H1 (cell line): ENCODE results near the gene SPACDR. TPM values are rescaled to one million over a fixed set of nuclear protein-coding genes. Genes with fewer than 3 reads are reported as not detected.
A peak's percentile ranks its signal among the peaks of the same experiment; 100 is the strongest.
"Not testable (repeated sequence)": the region's sequence is repeated elsewhere in the genome, so short reads cannot be mapped to it uniquely, and the experiment has no call there.

Experiments used
- CTCF ChIA-PET: fragments of 300-600 bp; sonication (Branson Sonifier 250); formaldehyde crosslinking; loops from one replicate; lab custom pipeline; 2021; ENCODE audit not compliant: partially characterized antibody; lab: Charles Lee
- POLR2A ChIA-PET: fragments of 300-600 bp; sonication (Branson Sonifier 250); formaldehyde crosslinking; loops from one replicate; lab custom pipeline; 2021; ENCODE audit warnings: inconsistent platforms; ENCODE audit not compliant: partially characterized antibody; lab: Charles Lee
- DNase-seq, 2 experiments: peaks; one replicate each; pipeline versions ENCODE4 v3.0.0 to v3.0.0-alpha.2; 2010 to 2022; ENCODE audit warnings: low spot score in 2 of 2, low read depth in 1 of 2, mixed read lengths in 1 of 2
- FAIRE-seq: peaks from 2 replicates; lab custom pipeline; 2011; peaks lifted over from hg19 to GRCh38; lab: Jason Lieb, UNC
- H2AFZ ChIP-seq: 2 replicates; pipeline ENCODE4 v1.8.1; 2012; ENCODE audit warnings: low read length, inconsistent platforms
- H2AK5ac ChIP-seq: 2 replicates; pipeline ENCODE4 v1.6.1; 2013; ENCODE audit warnings: low read depth, low read length
- H2BK120ac ChIP-seq: replicated peaks from 2 replicates; pipeline ENCODE3; 2013; ENCODE audit warnings: low read depth, low read length, inconsistent platforms
- H2BK12ac ChIP-seq: 2 replicates; pipeline ENCODE4 v1.6.1; 2013; ENCODE audit warnings: low read depth, low read length
- H2BK15ac ChIP-seq: 2 replicates; pipeline ENCODE4 v1.6.1; 2013; ENCODE audit warnings: low read length
- H2BK20ac ChIP-seq: 2 replicates; pipeline ENCODE4 v1.6.1; 2013; ENCODE audit warnings: low read length
- H2BK5ac ChIP-seq: 2 replicates; pipeline ENCODE4 v1.6.1; 2013; ENCODE audit warnings: low read depth, low read length
- H3K14ac ChIP-seq: 2 replicates; pipeline ENCODE4 v1.6.1; 2013; ENCODE audit warnings: inconsistent platforms; ENCODE audit not compliant: insufficient read length
- H3K18ac ChIP-seq: 2 replicates; pipeline ENCODE4 v1.6.1; 2013; ENCODE audit warnings: low read length; ENCODE audit errors: extremely low read depth
- H3K23ac ChIP-seq: 2 replicates; pipeline ENCODE4 v1.6.1; 2013; ENCODE audit warnings: inconsistent platforms; ENCODE audit not compliant: insufficient read length
- H3K23me2 ChIP-seq: 2 replicates; pipeline ENCODE4 v1.6.1; 2013; ENCODE audit warnings: low read depth, low read length
- H3K27ac ChIP-seq: 2 replicates; pipeline ENCODE4 v1.6.1; 2011; ENCODE audit warnings: low read depth, low read length, inconsistent platforms
- H3K27me3 ChIP-seq, 4 experiments: replicated peaks in 1 of 4; 1 replicate in 1 of 4; 2 replicates in 3 of 4; pipeline versions ENCODE4 v1.6.1 to v1.8.1; 2011 to 2013; ENCODE audit warnings: low read length in 3 of 4, mild to moderate bottlenecking in 3 of 4, inconsistent platforms in 2 of 4, mixed read lengths in 2 of 4, moderate library complexity in 1 of 4; ENCODE audit not compliant: control insufficient read depth in 3 of 4, insufficient read depth in 3 of 4; ENCODE audit errors: extremely low read depth in 1 of 4
- H3K36me3 ChIP-seq, 4 experiments: 2 replicates each; pipeline versions ENCODE4 v1.6.1 to v1.8.1; 2011 to 2013; ENCODE audit warnings: mild to moderate bottlenecking in 4 of 4, low read length in 3 of 4, moderate library complexity in 2 of 4, control low read depth in 1 of 4, inconsistent platforms in 1 of 4; ENCODE audit not compliant: insufficient read depth in 4 of 4, control insufficient read depth in 2 of 4
- H3K4ac ChIP-seq: replicated peaks from 2 replicates; pipeline ENCODE3; 2013; ENCODE audit warnings: low read length, low read depth, mixed read lengths, inconsistent platforms; ENCODE audit not compliant: insufficient read length
- H3K4me1 ChIP-seq, 4 experiments: replicated peaks in 1 of 4; 1 replicate in 1 of 4; 2 replicates in 3 of 4; pipeline versions ENCODE4 v1.6.1 to v1.8.1; 2011 to 2013; ENCODE audit warnings: low read length in 3 of 4, inconsistent platforms in 2 of 4, mixed read lengths in 1 of 4; ENCODE audit not compliant: insufficient read depth in 4 of 4, control insufficient read depth in 3 of 4
- H3K4me2 ChIP-seq, 2 experiments: 2 replicates each; pipeline versions ENCODE4 v1.6.1 to v1.8.1; 2011 to 2013; ENCODE audit warnings: low read depth in 2 of 2, low read length in 2 of 2, control low read depth in 1 of 2, inconsistent platforms in 1 of 2, mild to moderate bottlenecking in 1 of 2; ENCODE audit not compliant: insufficient read depth in 1 of 2
- H3K4me3 ChIP-seq, 4 experiments: fragments of 200-600, 300-600 bp in 1 of 4; sonication (generic), shearing (Covaris generic), sonication (Bioruptor Twin) in 1 of 4; 2 replicates each; pipeline versions ENCODE4 v1.5.1 to v1.8.1; 2011 to 2016; ENCODE audit warnings: low read length in 4 of 4, low read depth in 3 of 4, control low read depth in 2 of 4, inconsistent platforms in 2 of 4, mild to moderate bottlenecking in 2 of 4, mixed read lengths in 1 of 4, moderate library complexity in 1 of 4; ENCODE audit not compliant: insufficient read depth in 2 of 4; ENCODE audit errors: extremely low read depth in 1 of 4
- H3K56ac ChIP-seq: replicated peaks from 2 replicates; pipeline ENCODE3; 2013; ENCODE audit warnings: low read depth, mild to moderate bottlenecking, mixed read lengths, low read length, inconsistent platforms; ENCODE audit not compliant: insufficient read length
- H3K79me1 ChIP-seq: 2 replicates; pipeline ENCODE4 v1.6.1; 2013; ENCODE audit warnings: low read depth, low read length, control low read depth
- H3K79me2 ChIP-seq, 2 experiments: 2 replicates each; pipeline versions ENCODE4 v1.6.1 to v1.8.1; 2012 to 2013; ENCODE audit warnings: low read length in 2 of 2, mild to moderate bottlenecking in 2 of 2, inconsistent platforms in 1 of 2; ENCODE audit not compliant: insufficient read depth in 2 of 2, control insufficient read depth in 1 of 2
- H3K9ac ChIP-seq, 4 experiments: replicated peaks in 1 of 4; 1 replicate in 1 of 4; 2 replicates in 3 of 4; pipeline versions ENCODE4 v1.6.1 to v1.8.1; 2011 to 2013; ENCODE audit warnings: low read depth in 3 of 4, low read length in 3 of 4, control low read depth in 2 of 4, mild to moderate bottlenecking in 2 of 4, moderate library complexity in 2 of 4, inconsistent platforms in 1 of 4; ENCODE audit errors: extremely low read depth in 1 of 4
- H3K9me3 ChIP-seq, 2 experiments: 2 replicates each; pipeline versions ENCODE4 v1.6.1 to v1.8.1; 2012 to 2013; ENCODE audit warnings: mild to moderate bottlenecking in 2 of 2, moderate library complexity in 2 of 2, control low read depth in 1 of 2, inconsistent platforms in 1 of 2, low read depth in 1 of 2, low read length in 1 of 2, mixed read lengths in 1 of 2; ENCODE audit not compliant: insufficient read depth in 2 of 2
- H4K20me1 ChIP-seq, 2 experiments: replicated peaks in 1 of 2; 2 replicates each; pipeline versions ENCODE3 to v1.8.1; 2011 to 2013; ENCODE audit warnings: inconsistent platforms in 2 of 2, low read length in 2 of 2, mild to moderate bottlenecking in 1 of 2; ENCODE audit not compliant: insufficient read depth in 2 of 2, control insufficient read depth in 1 of 2
- H4K5ac ChIP-seq: 2 replicates; pipeline ENCODE4 v1.6.1; 2013; ENCODE audit warnings: low read length, low read depth, mixed read lengths, inconsistent platforms; ENCODE audit not compliant: insufficient read length
- H4K8ac ChIP-seq: 2 replicates; pipeline ENCODE4 v1.8.0; 2013; ENCODE audit warnings: mild to moderate bottlenecking, moderate library complexity, low read length, inconsistent platforms; ENCODE audit not compliant: insufficient read depth; ENCODE audit errors: extremely low read depth
- H4K91ac ChIP-seq: replicated peaks from 2 replicates; pipeline ENCODE3; 2013; ENCODE audit warnings: low read length, mixed read lengths, inconsistent platforms; ENCODE audit not compliant: insufficient read length
- YY1 ChIP-seq: IDR thresholded peaks from 2 replicates; pipeline ENCODE4 v1.6.1; 2011; ENCODE audit warnings: low read depth, mild to moderate bottlenecking, low read length
- WGBS, 2 experiments: shearing (Covaris generic) in 1 of 2; methylation state at CpG; one replicate each; pipeline versions ENCODE4 v1.1.6 to v1.1.7; 2013 to 2015; ENCODE audit warnings: low lambda C conversion rate in 2 of 2, mixed read lengths in 2 of 2, inconsistent platforms in 1 of 2, low coverage in 1 of 2, missing lambda C conversion rate in 1 of 2; ENCODE audit not compliant: insufficient replicate concordance in 2 of 2, insufficient coverage in 1 of 2, insufficient read length in 1 of 2; ENCODE audit errors: extremely low coverage in 1 of 2, missing lambda C conversion rate in 1 of 2; 5-methylcytosine and 5-hydroxymethylcytosine counted together
- polyA plus RNA-seq, 7 experiments: library from polyadenylated mRNA; depleted of rRNA in 3 of 7; stranded (reverse) in 5 of 7; unstranded in 2 of 7; fragments of >200 nt in 5 of 7; fragments of 200-250 nt in 2 of 7; gene quantifications; 1 replicate in 5 of 7; 2 replicates in 1 of 7; 4 replicates in 1 of 7; pipeline versions ENCODE4 v1.2.1 to v1.2.3, GENCODE V29; 2011 to 2013; ENCODE audit warnings: missing spikeins in 2 of 7, mixed read lengths in 2 of 7
- total RNA-seq: library from RNA; stranded (reverse); fragmentation: NEBNext Ultra II Directional; extraction: Animal tissue kit (Norgen Biotek cat#: 25700); gene quantifications from 2 replicates; pipeline ENCODE4 v1.2.1, GENCODE V29; 2021

Gene SPACDR
- total and polyA plus RNA-seq, 2 of the 8 experiments (the other 6 are each of a cell fraction or from before 2014, with no cell fraction given), result 0.26 TPM; not detected in 1

GRCh38 chr7:100500743-100501142, 36.7 kb upstream of the SPACDR start:
- H3K27me3 ChIP-seq, H2BK120ac ChIP-seq, H3K4ac ChIP-seq, H4K20me1 ChIP-seq, H2AK5ac ChIP-seq, H3K56ac ChIP-seq, H3K4me2 ChIP-seq, H2BK15ac ChIP-seq, H2BK12ac ChIP-seq, H3K23me2 ChIP-seq, H4K5ac ChIP-seq, H3K4me3 ChIP-seq, H4K8ac ChIP-seq, H3K79me2 ChIP-seq, H3K79me1 ChIP-seq, H3K9ac ChIP-seq, H3K4me1 ChIP-seq, H4K91ac ChIP-seq, H2AFZ ChIP-seq, H3K36me3 ChIP-seq, DNase-seq, H2BK20ac ChIP-seq, H3K9me3 ChIP-seq, H2BK5ac ChIP-seq, H3K14ac ChIP-seq, H3K23ac ChIP-seq, H3K18ac ChIP-seq, H3K27ac ChIP-seq, FAIRE-seq: not testable (repeated sequence)
- POLR2A ChIA-PET, result interaction anchor here (1.0 kb wide), 1 partner anchor 69 kb away, joined by 3 read pairs; no protein-coding TSS in a partner anchor
- CTCF ChIA-PET, result interaction anchor here (0.6 to 2.1 kb wide), 5 partner anchors 10 to 62 kb away, joined by 3 to 5 read pairs (median 3); no protein-coding TSS in a partner anchor
- WGBS, 2 experiments, result 85% methylated on average over 2 of the region's 2 CpGs; no CpG with 5 or more reads in 1 of the 2 experiments
- 0 out of 2 replicates have a peak, but pooled peaks have one; percentile 10 for TF ChIP-seq YY1
